PC-3 (cell line): ENCODE measurements around the gene FXYD3.

Experiments
- CTCF ChIP-seq: fragments of 300-600 bp; sonication (generic); conservative IDR thresholded peaks from 2 replicates; pipeline ENCODE4 v1.5.1; 2017; ENCODE audit warnings: antibody characterized with exemption, low read depth, mild to moderate bottlenecking, low read length
- EZH2 ChIP-seq: fragments of 300-600 bp; sonication (generic); IDR thresholded peaks from one replicate; pipeline ENCODE4 v1.6.1; 2017; ENCODE audit warnings: antibody characterized with exemption, mild to moderate bottlenecking, low read length; ENCODE audit not compliant: unreplicated experiment
- EZH2phosphoT487 ChIP-seq: fragments of 300-600 bp; sonication (generic); IDR thresholded peaks from 2 replicates; pipeline ENCODE4 v1.6.1; 2018; ENCODE audit warnings: mild to moderate bottlenecking, antibody characterized with exemption, low read length, borderline replicate concordance

GRCh38 chr19:35141837-35142605 lies 26.4 kb downstream of the FXYD3 start:
- TF ChIP-seq EZH2 (no peak), CTCF (no peak), EZH2phosphoT487 (no peak)
